ENCODE measurements around the gene STRIP2.
"Not testable (repeated sequence)": the region's sequence is repeated elsewhere in the genome, so short reads cannot be mapped to it uniquely, and the experiment has no call there.

The STRIP2 gene

DNA sequence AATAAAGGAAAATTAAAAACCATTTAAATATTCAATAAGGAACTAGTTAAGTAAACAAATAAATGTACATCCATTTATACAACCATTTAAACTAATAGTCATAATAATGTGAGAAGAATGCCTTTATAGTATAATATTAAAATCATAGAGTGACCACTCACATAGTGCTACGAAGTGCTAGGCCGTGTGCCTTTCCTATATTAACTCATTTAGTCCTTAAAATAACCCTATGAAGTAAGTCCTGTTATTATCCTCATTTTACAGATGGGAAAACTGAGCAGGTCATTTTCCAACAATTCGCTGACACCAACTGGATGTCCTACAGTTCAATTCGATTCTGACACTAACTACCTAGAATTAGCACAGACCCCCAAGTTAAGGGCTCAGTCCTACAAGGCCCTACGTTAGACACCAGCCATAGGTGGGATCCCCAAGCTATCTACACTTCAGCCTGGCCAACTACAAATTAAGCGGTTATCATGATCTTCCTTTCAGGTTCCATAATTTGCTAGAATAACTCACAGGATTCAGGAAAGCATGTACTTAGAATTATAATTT is 4.1 kb downstream of the STRIP2 start:
- Mint-ChIP-seq H3K9me3 (no peaks in the 10 kb centered on the region), H3K36me3 (ENCODE audit: low read depth) (no peaks in the 10 kb centered on the region), H3K27me3 (ENCODE audit: low read depth, poor library complexity) (peaks cover 14% of the 10 kb centered on the region), H3K4me3 (no peak overlapping the region), H3K27ac (no peak overlapping the region), H3K4me1 (peaks cover 28% of the 10 kb centered on the region)
- TF ChIP-seq, protein P1, sequence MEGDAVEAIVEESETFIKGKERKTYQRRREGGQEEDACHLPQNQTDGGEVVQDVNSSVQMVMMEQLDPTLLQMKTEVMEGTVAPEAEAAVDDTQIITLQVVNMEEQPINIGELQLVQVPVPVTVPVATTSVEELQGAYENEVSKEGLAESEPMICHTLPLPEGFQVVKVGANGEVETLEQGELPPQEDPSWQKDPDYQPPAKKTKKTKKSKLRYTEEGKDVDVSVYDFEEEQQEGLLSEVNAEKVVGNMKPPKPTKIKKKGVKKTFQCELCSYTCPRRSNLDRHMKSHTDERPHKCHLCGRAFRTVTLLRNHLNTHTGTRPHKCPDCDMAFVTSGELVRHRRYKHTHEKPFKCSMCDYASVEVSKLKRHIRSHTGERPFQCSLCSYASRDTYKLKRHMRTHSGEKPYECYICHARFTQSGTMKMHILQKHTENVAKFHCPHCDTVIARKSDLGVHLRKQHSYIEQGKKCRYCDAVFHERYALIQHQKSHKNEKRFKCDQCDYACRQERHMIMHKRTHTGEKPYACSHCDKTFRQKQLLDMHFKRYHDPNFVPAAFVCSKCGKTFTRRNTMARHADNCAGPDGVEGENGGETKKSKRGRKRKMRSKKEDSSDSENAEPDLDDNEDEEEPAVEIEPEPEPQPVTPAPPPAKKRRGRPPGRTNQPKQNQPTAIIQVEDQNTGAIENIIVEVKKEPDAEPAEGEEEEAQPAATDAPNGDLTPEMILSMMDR (IDR thresholded peaks at IDR 0.05) = no peak
- no peak for DNase-seq

DNA sequence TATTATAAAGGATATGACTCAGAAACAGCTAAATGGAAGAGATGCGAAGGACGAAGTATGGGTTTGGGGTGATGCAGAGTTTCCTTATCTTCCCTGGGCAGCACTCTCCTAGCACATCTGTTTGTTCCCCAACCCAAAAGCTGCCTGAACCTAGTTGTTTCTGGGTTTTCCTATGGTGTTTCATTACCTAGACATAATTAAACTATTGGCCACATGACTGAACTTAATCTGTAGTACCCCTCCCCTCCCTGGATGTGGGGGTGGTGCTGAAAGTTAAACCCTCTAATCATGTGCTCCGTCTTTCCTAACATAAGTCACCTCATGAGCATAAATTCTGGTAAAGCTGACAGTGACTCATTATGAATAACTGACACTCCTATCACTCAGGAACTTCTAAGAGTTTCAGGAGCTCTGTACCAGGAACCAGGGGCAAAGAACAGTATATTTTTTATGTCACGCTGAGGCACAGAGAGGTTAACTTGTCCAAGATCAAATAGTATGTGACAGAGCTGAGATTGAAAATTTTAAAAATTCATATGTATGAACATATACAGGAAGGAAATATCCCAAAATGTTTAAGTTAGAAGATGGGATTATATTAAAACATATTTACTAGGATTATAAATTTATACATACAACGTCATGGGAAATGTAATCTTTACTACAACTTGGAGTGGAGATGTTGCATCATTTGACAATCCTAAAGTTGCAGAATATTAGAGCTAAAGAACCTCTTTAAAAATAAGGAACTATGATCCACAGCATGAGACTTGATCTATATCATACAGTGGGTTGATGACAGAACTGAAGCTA is 4.8 kb downstream of the STRIP2 start:
- DNase-seq = no peak
- H3K27me3 Mint-ChIP-seq (ENCODE audit: low read depth, poor library complexity) = peaks cover 9% of the 10 kb centered on the region
- no peak overlapping the region for H3K4me3 Mint-ChIP-seq
- no peaks in the 10 kb centered on the region for H3K9me3 Mint-ChIP-seq
- H3K36me3 Mint-ChIP-seq (ENCODE audit: low read depth) = no peaks in the 10 kb centered on the region
- no peak overlapping the region for H3K27ac Mint-ChIP-seq
- TF ChIP-seq, protein P1 (IDR thresholded peaks at IDR 0.05) = no peak
- peaks cover 24% of the 10 kb centered on the region for H3K4me1 Mint-ChIP-seq

DNA sequence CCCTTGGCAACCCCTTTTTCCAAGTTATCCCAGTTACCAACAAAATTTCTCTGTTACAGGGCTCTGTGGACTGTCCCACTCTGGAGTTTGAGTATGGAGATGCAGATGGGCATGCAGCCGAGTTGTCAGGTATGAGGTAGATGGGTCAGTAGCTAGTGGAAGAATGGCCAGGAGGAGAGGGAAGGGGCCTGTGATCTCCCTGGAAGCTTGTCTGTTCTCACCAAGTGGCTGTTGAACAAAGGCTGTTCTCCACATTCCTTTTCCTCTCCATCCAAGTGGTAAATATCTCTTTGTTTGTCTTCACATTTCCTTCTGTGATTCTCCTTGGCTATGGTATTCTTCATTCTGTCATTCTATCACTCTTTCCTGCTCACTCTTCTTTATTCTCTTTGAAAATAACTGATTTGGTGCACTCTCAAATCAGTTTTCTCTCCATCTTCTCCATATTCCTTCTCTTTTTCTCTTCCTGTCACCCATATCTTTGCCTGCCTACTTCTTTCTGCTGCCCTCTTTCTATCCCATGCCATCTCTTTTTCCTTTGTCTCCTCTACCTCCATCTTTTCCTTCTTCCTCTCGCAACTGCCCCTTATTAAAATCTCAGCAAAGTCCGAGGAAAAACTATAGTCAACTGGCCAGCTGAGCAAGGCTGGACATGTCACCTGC is 5.9 kb downstream of the STRIP2 start:
- no peak overlapping the region for H3K27ac Mint-ChIP-seq
- no peak overlapping the region for H3K4me3 Mint-ChIP-seq
- DNase-seq = no peak
- H3K36me3 Mint-ChIP-seq (ENCODE audit: low read depth) = peaks cover 8% of the 10 kb centered on the region
- TF ChIP-seq, protein P1 (IDR thresholded peaks at IDR 0.05) = no peak
- H3K27me3 Mint-ChIP-seq (ENCODE audit: low read depth, poor library complexity) = peaks cover 4% of the 10 kb centered on the region
- peaks cover 21% of the 10 kb centered on the region for H3K4me1 Mint-ChIP-seq
- H3K9me3 Mint-ChIP-seq = no peaks in the 10 kb centered on the region

DNA sequence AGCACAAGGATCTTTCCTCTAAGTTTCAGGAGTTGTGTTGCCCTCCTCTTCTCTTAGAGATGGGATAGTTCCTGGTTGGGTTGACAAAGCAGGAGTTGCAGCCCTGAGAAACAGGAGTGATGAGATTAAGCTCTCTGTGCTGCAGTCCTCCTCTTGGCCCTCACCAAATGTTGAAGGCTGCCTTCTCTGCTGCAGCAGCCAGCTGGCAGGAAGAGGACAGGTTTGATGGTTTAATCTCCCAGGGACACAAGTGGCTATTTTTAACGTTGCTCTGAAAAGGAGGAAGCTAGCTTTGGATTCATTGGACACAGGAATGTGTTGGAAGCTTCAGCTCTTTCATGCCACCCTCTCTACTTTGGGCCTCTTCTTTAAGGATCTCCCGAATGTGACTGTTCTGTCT is 9.4 kb downstream of the STRIP2 start:
- Mint-ChIP-seq H3K9me3 (peaks cover 12% of the 10 kb centered on the region), H3K27ac (no peak overlapping the region), H3K4me1 (peaks cover 5% of the 10 kb centered on the region), H3K36me3 (ENCODE audit: low read depth) (peaks cover 39% of the 10 kb centered on the region), H3K27me3 (ENCODE audit: low read depth, poor library complexity) (no peaks in the 10 kb centered on the region), H3K4me3 (no peak overlapping the region)
- DNase-seq = no peak
- TF ChIP-seq, protein P1 (IDR thresholded peaks at IDR 0.05) = no peak

DNA sequence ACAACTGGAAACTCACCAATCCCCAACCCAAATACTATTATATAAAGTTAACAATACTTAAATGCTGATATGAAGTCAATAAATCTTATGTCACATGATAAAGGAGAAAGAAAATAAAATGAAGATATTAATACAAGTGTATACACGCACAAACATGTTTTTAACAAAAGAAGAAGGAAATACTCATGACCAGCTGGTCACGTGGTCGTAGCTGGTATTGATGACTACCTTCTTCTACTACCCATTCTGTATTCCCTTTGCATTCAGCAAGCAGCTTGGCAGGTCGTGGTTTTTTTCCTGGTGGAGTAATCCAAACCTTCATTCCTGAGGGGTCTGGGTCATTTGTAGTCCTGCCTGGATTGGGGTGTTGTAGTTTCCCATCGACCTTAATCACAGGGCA is 10.5 kb downstream of the STRIP2 start:
- not testable (repeated sequence) for H3K4me3 Mint-ChIP-seq; H3K27ac Mint-ChIP-seq; H3K4me1 Mint-ChIP-seq; DNase-seq; H3K27me3 Mint-ChIP-seq (ENCODE audit: low read depth, poor library complexity)
- Mint-ChIP-seq H3K36me3 (ENCODE audit: low read depth) (peaks cover 51% of the 10 kb centered on the region), H3K9me3 (peaks cover 24% of the 10 kb centered on the region)

DNA sequence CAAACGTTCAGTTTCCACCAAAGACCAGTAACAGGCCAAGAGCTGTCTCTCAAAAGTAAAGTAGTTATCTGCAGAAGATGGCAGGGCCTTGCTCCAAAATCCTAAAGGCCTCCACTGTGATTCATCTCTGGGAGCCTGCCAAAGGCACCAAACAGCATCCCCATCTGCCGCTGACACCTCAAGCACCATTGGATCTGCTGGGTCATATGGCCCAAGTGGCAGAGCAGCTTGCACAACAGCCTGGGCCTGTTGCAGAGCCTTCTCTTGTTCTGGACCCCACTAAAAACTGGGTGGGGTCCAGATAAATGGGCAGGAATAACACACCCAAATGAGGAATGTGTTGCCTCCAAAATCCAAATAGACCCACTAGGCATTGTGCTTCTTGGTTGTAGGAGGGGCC is 12.7 kb downstream of the STRIP2 start:
- H3K9me3 Mint-ChIP-seq = peaks cover 29% of the 10 kb centered on the region
- H3K4me1 Mint-ChIP-seq; DNase-seq; H3K4me3 Mint-ChIP-seq; H3K27ac Mint-ChIP-seq; H3K27me3 Mint-ChIP-seq (ENCODE audit: low read depth, poor library complexity): not testable (repeated sequence)
- H3K36me3 Mint-ChIP-seq (ENCODE audit: low read depth) = peaks cover 68% of the 10 kb centered on the region

DNA sequence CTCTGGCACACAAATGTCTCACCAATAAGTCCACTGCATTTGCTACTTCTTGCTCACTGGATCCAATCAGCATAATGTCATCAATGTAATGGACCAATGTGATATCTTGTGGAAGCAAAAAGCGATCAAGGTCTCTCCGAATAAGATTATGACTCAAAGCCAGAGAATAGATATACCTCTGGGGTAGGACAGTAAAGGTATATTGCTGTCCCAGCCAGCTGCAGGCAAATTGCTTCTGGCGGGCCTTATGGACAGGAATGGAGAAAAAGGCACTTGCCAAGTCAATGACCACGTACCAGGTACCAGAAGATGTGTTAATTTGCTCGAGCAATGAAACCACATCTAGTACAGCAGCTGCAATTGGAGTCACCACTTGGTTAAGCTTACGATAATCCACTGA is 13.2 kb downstream of the STRIP2 start:
- H3K4me3 Mint-ChIP-seq; DNase-seq; H3K27ac Mint-ChIP-seq; H3K27me3 Mint-ChIP-seq (ENCODE audit: low read depth, poor library complexity); H3K4me1 Mint-ChIP-seq: not testable (repeated sequence)
- Mint-ChIP-seq H3K9me3 (peaks cover 29% of the 10 kb centered on the region), H3K36me3 (ENCODE audit: low read depth) (peaks cover 68% of the 10 kb centered on the region)

DNA sequence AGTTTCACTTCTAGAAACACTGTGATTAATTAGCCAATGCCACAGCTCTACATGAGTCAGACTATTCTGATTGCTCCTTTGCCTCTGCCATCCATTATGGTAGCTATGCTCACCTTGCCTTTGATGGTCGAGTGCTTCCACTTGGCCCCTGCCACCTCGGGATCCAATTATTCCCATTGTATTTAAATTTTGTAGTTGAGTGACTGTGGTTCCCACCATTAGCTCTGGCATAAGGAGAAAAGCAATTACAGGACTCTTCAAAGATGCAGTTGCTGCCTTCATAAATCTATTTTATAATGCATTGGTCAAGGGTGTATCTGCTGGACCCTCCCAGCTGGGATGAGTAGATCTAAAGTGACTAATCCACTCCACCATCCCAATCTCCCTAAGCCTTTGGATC is 14.4 kb downstream of the STRIP2 start:
- H3K4me1 Mint-ChIP-seq, H3K27ac Mint-ChIP-seq: not testable (repeated sequence)

More for the DNA sequence above, 14.4 kb downstream of the STRIP2 start:
- H3K4me3 Mint-ChIP-seq; DNase-seq; H3K27me3 Mint-ChIP-seq (ENCODE audit: low read depth, poor library complexity): not testable (repeated sequence)
- peaks cover 29% of the 10 kb centered on the region for H3K9me3 Mint-ChIP-seq
- H3K36me3 Mint-ChIP-seq (ENCODE audit: low read depth) = peaks cover 68% of the 10 kb centered on the region

Data from nephron progenitor cell (in vitro differentiated cells).